Measurements from ENCODE around the gene GRHPR.
"Not testable (repeated sequence)": the region's sequence is repeated elsewhere in the genome, so short reads cannot be mapped to it uniquely, and the experiment has no call there.

- not testable (repeated sequence) for TF ChIP-seq POLR2AphosphoS5 (IDR thresholded peaks at IDR 0.05; ENCODE audit: borderline replicate concordance, low read depth, low read length); FOXP2 (optimal IDR thresholded peaks at IDR 0.05; ENCODE audit: control extremely low read depth, extremely low read length, insufficient read depth)
Measured at GRCh38 chr9:37477987-37478619, 55.6 kb downstream of the GRHPR start.

Measured in SK-N-MC (cell line).